ENCODE results near the gene B9D2.

B9D2 gene

DNA sequence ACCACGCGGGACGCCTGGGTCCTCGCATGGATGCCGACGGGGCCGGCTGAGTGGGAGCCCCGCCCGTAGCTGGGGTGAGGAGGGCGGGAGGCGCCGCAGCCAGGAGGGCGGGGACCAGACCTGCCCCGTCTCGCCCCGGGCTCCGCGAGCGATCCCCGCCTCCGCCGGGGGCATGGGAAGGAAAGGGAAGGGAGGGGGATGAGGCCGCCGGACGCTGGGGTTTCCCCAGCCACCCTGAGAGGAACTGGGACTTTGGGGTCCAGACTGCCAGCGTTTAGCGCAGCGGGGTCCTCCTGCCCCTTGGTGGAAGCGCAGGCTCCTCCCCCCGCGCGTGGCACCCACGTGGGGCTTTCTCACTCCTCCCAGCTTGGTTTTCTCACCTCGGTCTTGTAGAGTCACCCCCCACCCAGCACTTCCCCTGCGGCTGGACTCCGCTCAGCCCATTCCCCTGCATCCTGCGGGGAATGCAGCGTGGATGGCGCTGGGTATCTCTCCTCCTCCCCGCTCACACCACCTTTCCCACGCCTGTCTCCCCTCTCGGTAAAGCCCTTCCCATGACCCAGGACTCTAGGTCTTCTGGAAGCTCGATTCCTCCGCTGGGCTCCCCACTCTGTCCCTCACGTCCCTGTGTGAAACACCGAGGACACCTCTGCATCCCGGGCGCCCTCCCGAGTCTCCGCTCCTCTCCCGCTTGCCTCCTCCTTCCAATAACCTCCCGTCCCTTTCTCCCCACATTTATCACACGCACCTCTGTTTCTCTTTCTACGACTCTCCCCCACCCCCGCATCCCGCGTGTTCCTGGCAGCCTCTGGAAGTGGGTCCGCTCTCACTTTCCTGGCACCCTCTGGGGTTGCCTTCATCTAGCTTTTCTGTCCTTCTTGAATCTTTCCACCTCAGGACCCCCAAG is 12.4 kb downstream of the B9D2 start (continued):
- TF ChIP-seq KLF16 (tag by site-specific recombination; IDR thresholded peaks at IDR 0.05) (0 out of 2 replicates have a peak, but pooled peaks have one; percentile 71), KLF9 (tag by site-specific recombination; IDR thresholded peaks at IDR 0.05; ENCODE audit: low read depth) (peak; percentile 84), ZNF2 (tag by site-specific recombination; IDR thresholded peaks at IDR 0.05) (peak; percentile 20; the same call in 1 of the 2 replicates), KLF7 (tag by site-specific recombination; IDR thresholded peaks at IDR 0.05; ENCODE audit: borderline replicate concordance) (peak; percentile 18; the same call in 1 of the 2 replicates), GLIS1 (tag by site-specific recombination; IDR thresholded peaks at IDR 0.05) (peak; percentile 91), SALL2 (tag by site-specific recombination; IDR thresholded peaks at IDR 0.05; ENCODE audit: borderline replicate concordance) (no peak), SP2 (tag by site-specific recombination; IDR thresholded peaks at IDR 0.05) (peak; percentile 84), ZSCAN23 (tag by site-specific recombination; IDR thresholded peaks at IDR 0.05) (no peak), PRDM10 (tag by site-specific recombination; IDR thresholded peaks at IDR 0.05) (peak; percentile 80), ZBTB10 (tag by site-specific recombination; IDR thresholded peaks at IDR 0.05) (0 out of 2 replicates have a peak, but pooled peaks have one; percentile 26), ZNF777 (tag by site-specific recombination; IDR thresholded peaks at IDR 0.05; ENCODE audit: borderline replicate concordance) (peak; percentile 51; the same call in 1 of the 2 replicates), ZEB2 (tag by site-specific recombination; IDR thresholded peaks at IDR 0.05) (0 out of 2 replicates have a peak, but pooled peaks have one; percentile 29), GLIS2 (tag by site-specific recombination; IDR thresholded peaks at IDR 0.05) (peak; percentile 85), ZSCAN16 (tag by site-specific recombination; IDR thresholded peaks at IDR 0.05) (no peak), ZNF658 (tag by site-specific recombination; IDR thresholded peaks at IDR 0.05) (no peak), ZNF221 (tag by site-specific recombination; IDR thresholded peaks at IDR 0.05; ENCODE audit: borderline replicate concordance) (no peak), MZF1 (tag by site-specific recombination; IDR thresholded peaks at IDR 0.05; ENCODE audit: borderline replicate concordance) (peak; percentile 64; the same call in 1 of the 2 replicates), KLF10 (tag by site-specific recombination; IDR thresholded peaks at IDR 0.05) (peak; percentile 32; the same call in 1 of the 2 replicates), ZNF561 (tag by site-specific recombination; IDR thresholded peaks at IDR 0.05; ENCODE audit: borderline replicate concordance) (0 out of 2 replicates have a peak, but pooled peaks have one; percentile 40), ZNF366 (tag by site-specific recombination; conservative IDR thresholded peaks at IDR 0.05) (peak; percentile 55; the same call in 1 of the 2 replicates), ZNF335 (tag by site-specific recombination; conservative IDR thresholded peaks at IDR 0.05) (peak; percentile 88), KLF1 (tag by site-specific recombination; IDR thresholded peaks at IDR 0.05) (peak; percentile 99), GLI4 (tag by site-specific recombination; IDR thresholded peaks at IDR 0.05) (no peak)
